HL-60 (cell line): ENCODE measurements around the gene CES3.

Experiments
- DNase-seq, 2 experiments: peaks; one replicate each; pipeline ENCODE4 v3.0.0-alpha.2; 2010 to 2020; ENCODE audit warnings: low read depth in 1 of 2, low spot score in 1 of 2
- H3K27ac ChIP-seq: fragments of 250-450 bp; sonication (Bioruptor Pico); replicated peaks from 2 replicates; pipeline ENCODE4 v1.5.1; 2020; ENCODE audit warnings: mild to moderate bottlenecking, moderate library complexity
- H3K27me3 ChIP-seq: fragments of 250-450 bp; sonication (Bioruptor Pico); 2 replicates; pipeline ENCODE4 v1.5.1; 2021; ENCODE audit warnings: mild to moderate bottlenecking, moderate library complexity; ENCODE audit not compliant: insufficient read depth, poor library complexity, severe bottlenecking
- H3K4me3 ChIP-seq: replicated peaks from 2 replicates; pipeline ENCODE4 v1.5.1; 2011; ENCODE audit warnings: mild to moderate bottlenecking, control low read depth, low read length; ENCODE audit not compliant: insufficient read depth
- GABPA ChIP-seq: IDR thresholded peaks from 2 replicates; pipeline ENCODE4 v1.6.1; 2012; ENCODE audit warnings: low read depth
- POLR2AphosphoS5 ChIP-seq: IDR thresholded peaks from 2 replicates; pipeline ENCODE4 v1.6.1; 2012; ENCODE audit warnings: low read depth
- SPI1 ChIP-seq: IDR thresholded peaks from 2 replicates; pipeline ENCODE4 v1.6.1; 2012; ENCODE audit warnings: low read depth, mild to moderate bottlenecking, borderline replicate concordance
- TF ChIP-seq, protein P1 (sequence below): IDR thresholded peaks from 2 replicates; pipeline ENCODE4 v1.6.1; 2012; ENCODE audit warnings: low read depth; ENCODE audit not compliant: insufficient replicate concordance
- TF ChIP-seq, protein P2 (sequence below): IDR thresholded peaks from one replicate; pipeline ENCODE4 v1.5.1; 2011; ENCODE audit warnings: low read length, control low read depth, inconsistent platforms; ENCODE audit not compliant: insufficient read depth

CES3 gene

DNA sequence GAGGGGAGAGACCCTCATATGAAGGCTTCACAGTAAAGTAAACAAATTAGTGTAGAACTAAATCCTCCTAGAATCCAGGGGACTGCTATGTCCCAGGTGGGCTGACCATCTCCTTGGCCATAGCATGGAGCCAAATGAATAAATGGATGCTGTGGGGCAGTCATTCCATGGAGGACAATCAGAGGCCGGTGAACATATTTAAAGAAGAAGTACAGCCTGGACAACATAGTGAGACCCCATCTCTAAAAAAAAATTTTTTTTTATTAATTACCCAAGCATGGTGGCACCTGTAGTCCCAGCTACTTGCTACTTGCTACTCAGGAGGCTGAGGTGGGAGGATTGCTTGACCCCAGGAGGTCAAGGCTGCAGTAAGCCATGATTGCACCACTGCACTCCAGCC, 62.6 kb downstream of the CES3 start:
- TF ChIP-seq, protein P1, sequence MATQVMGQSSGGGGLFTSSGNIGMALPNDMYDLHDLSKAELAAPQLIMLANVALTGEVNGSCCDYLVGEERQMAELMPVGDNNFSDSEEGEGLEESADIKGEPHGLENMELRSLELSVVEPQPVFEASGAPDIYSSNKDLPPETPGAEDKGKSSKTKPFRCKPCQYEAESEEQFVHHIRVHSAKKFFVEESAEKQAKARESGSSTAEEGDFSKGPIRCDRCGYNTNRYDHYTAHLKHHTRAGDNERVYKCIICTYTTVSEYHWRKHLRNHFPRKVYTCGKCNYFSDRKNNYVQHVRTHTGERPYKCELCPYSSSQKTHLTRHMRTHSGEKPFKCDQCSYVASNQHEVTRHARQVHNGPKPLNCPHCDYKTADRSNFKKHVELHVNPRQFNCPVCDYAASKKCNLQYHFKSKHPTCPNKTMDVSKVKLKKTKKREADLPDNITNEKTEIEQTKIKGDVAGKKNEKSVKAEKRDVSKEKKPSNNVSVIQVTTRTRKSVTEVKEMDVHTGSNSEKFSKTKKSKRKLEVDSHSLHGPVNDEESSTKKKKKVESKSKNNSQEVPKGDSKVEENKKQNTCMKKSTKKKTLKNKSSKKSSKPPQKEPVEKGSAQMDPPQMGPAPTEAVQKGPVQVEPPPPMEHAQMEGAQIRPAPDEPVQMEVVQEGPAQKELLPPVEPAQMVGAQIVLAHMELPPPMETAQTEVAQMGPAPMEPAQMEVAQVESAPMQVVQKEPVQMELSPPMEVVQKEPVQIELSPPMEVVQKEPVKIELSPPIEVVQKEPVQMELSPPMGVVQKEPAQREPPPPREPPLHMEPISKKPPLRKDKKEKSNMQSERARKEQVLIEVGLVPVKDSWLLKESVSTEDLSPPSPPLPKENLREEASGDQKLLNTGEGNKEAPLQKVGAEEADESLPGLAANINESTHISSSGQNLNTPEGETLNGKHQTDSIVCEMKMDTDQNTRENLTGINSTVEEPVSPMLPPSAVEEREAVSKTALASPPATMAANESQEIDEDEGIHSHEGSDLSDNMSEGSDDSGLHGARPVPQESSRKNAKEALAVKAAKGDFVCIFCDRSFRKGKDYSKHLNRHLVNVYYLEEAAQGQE: no peak
- TF ChIP-seq, protein P2, sequence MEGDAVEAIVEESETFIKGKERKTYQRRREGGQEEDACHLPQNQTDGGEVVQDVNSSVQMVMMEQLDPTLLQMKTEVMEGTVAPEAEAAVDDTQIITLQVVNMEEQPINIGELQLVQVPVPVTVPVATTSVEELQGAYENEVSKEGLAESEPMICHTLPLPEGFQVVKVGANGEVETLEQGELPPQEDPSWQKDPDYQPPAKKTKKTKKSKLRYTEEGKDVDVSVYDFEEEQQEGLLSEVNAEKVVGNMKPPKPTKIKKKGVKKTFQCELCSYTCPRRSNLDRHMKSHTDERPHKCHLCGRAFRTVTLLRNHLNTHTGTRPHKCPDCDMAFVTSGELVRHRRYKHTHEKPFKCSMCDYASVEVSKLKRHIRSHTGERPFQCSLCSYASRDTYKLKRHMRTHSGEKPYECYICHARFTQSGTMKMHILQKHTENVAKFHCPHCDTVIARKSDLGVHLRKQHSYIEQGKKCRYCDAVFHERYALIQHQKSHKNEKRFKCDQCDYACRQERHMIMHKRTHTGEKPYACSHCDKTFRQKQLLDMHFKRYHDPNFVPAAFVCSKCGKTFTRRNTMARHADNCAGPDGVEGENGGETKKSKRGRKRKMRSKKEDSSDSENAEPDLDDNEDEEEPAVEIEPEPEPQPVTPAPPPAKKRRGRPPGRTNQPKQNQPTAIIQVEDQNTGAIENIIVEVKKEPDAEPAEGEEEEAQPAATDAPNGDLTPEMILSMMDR: no peak
- no peak for TF ChIP-seq POLR2AphosphoS5
- TF ChIP-seq GABPA: no peak
- TF ChIP-seq SPI1: no peak
- no peak for DNase-seq
- Histone ChIP-seq H3K4me3 (no peak overlapping the region), H3K27ac (no peak overlapping the region), H3K27me3 (no peaks in the 10 kb centered on the region)
